NCI-H526 (cell line): ENCODE measurements around the gene FMNL2.

Source experiments
- DNase-seq, 2 experiments: peaks; one replicate each; lab custom pipeline; 2025; lab: John Stamatoyannopoulos, UW

FMNL2 gene

DNA sequence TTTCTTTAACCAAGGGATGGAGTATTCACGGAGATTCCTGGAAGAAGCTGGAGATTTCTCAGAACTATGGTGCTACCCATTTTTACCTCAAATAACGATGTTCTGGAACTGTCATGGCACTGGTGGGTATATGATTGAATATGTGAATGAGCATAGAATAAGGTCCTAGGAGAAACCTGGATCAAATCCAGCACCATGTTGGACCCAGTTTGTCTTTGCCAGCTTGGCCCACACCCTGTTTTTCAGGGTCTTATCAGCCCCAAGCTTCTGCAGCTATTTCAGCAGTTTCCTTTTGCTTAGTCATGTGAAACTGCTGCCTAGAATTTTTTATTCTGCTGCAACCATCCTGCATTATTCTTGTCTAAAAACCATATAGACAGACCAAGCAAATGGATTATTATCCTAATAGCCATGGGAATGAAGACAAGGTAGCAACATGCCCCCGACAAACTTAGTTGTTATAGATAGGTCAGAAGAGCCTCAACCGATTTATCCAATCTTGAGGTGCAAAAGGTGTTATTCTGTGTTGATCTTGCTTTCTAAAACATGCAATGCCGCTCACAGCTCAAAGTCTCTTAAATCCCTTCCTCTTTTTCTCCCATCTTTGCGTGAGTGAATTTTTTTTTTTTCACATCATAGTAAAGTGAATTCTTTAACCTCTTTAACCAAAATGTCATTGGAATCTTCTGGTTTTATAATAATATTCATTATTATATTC lies 248.7 kb downstream of the FMNL2 start:
- DNase-seq: no peak

DNA sequence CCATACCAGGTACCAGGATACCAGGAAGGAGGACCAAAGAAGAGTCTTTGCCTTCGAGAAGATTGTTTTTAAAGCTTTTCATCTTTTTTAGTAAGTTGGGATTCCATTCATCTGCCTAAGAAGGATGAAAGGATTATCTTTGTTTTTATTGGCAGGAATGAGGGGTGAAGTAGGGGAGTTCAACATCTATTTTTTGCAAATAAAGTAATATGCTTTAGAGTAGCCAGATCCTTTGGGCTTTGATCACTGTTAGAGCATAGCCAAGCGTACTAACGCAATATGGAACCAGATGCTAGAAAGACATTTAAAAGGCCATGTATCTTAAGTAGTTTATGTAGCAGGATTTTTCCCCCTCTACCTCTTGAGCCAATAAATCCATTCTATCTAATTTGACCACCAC lies 249.3 kb downstream of the FMNL2 start:
- no peak for DNase-seq

GRCh38 chr2:152585830-152586484 lies 251.0 kb downstream of the FMNL2 start:
- DNase-seq: no peak

GRCh38 chr2:152587187-152587947 lies 252.4 kb downstream of the FMNL2 start:
- DNase-seq: no peak

- no peak for DNase-seq
These were observed 254.0 kb downstream of the FMNL2 start for GRCh38 chr2:152588998-152589397.

GRCh38 chr2:152594022-152594766 lies 259.2 kb downstream of the FMNL2 start:
- DNase-seq: peak in 1 of 2 experiments; percentile 5

GRCh38 chr2:152594792-152595191 lies 259.8 kb downstream of the FMNL2 start:
- DNase-seq: no peak

DNA sequence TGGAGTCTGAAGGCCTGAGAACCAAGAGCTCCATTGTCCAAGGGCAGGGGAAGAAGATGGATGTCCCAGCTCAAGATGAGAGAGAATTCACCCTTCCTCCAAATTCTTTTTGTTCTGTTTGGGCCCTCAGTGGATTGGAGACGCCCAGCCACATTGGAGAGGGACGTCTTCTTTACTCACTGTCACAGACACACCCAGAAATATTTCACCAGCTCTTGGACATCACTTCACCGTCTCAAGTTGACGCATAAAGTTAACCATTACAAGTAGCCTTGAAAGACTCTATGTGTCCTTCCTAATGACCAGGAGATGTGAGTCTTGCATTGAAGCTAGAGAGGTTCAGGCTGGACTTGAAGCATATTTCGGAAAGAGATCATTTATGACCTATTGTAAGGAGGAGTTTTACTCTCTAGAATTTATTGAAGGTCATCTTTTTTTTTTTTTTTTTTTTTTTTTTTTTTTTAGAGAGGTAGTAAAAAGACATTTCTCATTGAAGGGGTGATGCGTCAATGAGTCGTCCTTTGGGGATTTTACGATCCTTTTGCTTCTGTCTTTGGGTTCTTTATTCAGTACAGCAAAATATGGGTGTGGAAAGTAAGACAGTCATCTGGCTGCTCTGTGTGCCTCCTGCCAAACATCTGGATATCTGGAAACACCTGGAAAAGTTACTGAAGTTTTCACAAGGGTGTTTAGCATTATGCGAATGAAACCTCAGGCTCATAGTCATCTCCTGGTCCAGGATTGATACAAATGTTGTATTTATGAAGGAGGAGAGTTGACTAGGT lies 264.2 kb downstream of the FMNL2 start:
- no peak for DNase-seq

DNA sequence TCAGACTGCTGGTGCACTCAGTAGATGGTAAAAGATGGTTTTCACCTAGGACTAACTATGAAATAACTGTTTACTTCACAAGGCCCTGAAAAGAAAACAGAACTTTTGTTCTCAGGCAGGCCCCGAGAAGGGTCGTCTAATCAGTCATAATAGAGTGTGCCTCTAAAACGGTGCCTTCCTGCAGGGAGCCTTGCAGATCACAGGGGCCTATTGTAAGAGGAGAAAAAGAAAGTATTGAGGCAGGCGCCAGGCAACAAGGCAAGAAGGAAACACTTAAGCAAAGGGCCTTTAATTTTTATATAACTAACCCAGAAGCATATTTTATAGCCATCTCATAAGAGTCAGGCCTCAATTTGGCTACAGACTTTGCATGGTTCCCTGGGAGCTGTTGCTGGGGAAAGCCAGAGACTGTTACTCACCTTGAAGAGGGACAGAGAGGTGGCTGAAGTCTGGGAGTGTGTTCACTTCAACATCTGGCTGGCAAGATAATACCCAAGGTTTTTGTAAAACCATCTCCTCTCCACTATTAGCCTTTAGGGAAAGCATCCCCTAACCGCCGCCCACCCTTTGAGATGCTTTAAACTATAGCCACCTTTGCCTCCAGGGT lies 265.2 kb downstream of the FMNL2 start:
- DNase-seq: no peak

GRCh38 chr2:152600697-152601096 lies 265.7 kb downstream of the FMNL2 start:
- no peak for DNase-seq

DNA sequence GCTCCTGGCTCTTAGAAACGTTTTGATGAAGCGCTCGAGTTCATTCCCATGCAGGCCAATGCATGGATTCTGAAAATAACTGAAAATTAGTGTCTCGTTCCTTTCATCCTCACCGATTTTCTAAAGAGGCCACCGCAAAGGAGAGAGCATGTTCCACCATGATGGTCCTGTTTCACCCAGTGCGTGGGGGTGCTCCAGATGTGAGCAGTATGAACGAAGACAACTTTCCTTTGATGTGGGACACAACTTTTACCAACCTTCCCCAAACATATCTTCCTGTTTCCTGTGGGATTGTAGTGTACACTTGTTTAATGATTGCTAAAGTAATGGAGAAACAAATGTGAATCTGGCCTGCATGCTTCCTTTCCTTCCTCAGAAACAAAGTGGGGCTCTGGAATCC lies 267.8 kb downstream of the FMNL2 start:
- DNase-seq: no peak

DNA sequence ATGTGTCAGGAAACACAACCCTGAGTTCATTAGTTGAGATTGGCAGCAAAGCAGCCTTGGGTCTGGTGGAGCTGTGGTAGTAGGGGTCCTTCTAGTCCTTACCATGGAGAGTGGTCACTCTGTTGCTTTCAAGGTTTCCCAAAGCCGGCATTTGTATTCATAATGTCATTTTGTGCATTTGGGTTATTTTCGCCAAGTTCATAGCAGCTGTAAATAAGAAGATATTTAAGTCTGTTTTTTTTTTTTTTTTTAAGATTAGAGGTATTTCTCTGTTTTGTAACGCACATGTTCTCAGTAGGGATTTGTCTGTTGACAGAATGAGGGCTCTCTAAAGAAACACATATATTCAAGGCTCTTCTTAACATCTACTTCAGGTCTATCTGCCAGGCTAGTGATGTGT lies 268.2 kb downstream of the FMNL2 start:
- DNase-seq: no peak

GRCh38 chr2:152606081-152606480 lies 271.1 kb downstream of the FMNL2 start:
- no peak for DNase-seq

GRCh38 chr2:152606941-152607340 lies 272.0 kb downstream of the FMNL2 start:
- no peak for DNase-seq

GRCh38 chr2:152607793-152608300 lies 272.9 kb downstream of the FMNL2 start:
- DNase-seq: no peak

GRCh38 chr2:152609154-152609553 lies 274.2 kb downstream of the FMNL2 start:
- no peak for DNase-seq

GRCh38 chr2:152609699-152610098 lies 274.7 kb downstream of the FMNL2 start:
- DNase-seq: no peak

DNA sequence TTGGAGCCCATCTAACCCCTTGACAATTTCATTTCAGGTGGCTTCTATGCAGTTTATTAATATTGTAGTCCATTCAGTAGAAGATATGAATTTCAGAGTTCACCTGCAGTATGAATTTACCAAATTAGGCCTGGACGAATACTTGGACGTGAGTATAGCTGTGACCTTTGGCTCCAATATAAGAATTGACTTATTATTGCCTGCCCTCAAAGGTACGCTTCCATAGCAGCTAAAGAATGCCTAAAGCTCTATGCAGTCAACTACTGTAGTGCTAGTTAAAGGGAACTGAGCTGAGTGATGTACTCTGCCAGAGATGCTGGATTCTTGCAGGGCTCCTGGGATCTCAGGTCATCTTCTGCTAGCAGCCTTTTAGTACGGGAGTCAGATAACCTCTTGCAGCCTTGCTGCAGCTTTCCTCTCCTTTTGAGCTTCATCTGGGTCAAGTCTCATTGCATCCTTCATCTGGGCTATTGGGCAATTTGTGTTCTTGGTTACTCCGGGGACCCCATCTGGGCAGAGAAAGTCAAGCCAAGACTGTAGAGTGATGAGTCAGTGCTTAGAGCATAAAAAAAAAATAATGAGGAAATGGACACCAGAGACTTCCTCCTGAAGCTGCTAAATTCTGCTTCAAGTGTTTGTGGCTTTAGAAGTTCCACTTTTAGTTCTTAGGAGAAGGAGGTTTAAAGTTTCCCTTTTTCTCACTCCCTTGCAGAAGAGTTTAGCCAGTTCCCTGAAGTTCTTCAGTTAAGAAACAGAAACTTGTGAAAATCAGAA lies 276.7 kb downstream of the FMNL2 start:
- no peak for DNase-seq

- DNase-seq: no peak
These were observed 278.3 kb downstream of the FMNL2 start for GRCh38 chr2:152613235-152613634.

DNA sequence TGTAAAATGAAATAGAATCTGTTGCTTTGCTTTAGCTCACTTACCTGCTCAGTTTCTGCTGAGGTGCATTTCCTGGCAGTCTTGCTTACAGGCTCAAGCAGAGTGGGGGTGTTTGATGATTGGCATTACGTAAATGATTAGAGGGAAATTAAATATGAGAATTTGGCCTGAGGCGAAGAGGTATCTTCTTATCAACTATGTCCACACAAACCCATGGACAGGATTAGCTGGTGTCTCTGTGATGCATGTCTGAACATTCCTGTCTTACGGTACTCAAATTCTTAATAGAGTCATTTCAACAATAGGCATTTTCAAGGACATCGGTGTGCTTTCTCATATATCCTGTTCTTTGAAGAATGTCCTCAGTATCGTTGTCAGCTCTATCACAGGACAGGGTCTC lies 280.2 kb downstream of the FMNL2 start:
- no peak for DNase-seq
